Raji (cell line): ENCODE data around the gene PYGO1.
A peak's percentile ranks its signal among the peaks of the same experiment; 100 is the strongest.

ENCODE experiments used
- POLR2A ChIP-seq: IDR thresholded peaks from 2 replicates; pipeline ENCODE4 v1.6.1; 2011; ENCODE audit warnings: low read depth, low read length, control low read depth; ENCODE audit not compliant: insufficient read depth

PYGO1 gene, protein sequence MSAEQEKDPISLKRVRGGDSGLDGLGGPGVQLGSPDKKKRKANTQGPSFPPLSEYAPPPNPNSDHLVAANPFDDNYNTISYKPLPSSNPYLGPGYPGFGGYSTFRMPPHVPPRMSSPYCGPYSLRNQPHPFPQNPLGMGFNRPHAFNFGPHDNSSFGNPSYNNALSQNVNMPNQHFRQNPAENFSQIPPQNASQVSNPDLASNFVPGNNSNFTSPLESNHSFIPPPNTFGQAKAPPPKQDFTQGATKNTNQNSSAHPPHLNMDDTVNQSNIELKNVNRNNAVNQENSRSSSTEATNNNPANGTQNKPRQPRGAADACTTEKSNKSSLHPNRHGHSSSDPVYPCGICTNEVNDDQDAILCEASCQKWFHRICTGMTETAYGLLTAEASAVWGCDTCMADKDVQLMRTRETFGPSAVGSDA

DNA sequence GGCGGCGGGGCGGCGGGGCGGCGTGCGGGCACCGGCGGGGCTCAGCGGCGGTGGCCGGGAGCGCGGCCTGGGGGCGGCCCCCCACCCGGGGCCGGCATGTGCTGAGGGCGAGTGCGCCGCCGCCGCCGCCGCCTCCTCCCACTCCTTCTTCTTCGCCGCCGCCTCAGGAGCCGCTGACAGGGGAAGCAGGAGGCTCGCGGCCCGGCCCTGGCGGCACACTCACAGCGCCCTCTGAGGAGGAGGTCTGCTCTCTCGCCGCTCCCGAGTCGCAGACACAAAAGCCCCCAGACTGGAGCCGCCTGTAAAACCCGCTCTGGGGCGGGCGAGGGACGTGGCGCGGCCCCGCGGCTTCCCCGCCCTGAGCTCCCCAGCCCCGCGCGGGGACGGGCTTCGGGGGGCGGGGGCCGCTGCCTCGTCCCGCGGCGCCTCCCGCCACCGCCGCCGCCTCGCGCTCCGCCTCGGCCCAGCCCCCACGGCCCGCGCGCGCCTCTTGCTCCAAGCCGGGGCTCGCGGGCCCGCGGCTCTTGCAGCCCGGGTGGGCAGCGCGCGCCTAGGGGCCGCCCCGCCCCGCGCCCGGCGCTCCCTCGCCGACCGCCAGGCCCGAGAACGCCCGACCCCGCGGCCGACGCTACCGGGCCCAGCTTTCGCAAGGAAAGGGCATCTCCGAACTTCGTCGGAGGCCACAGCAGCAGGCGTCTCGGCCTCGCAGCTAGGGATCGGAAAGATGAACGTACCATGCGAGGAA lies at the start of gene PYGO1:
Gene PYGO1 (minus strand): TSS at position 276 of the 745 bp plus-strand sequence. CDS start 462 bp downstream, outside the sequence.
- 0 out of 2 replicates have a peak, but pooled peaks have one; percentile 7 for TF ChIP-seq POLR2A

GRCh38 chr15:55637086-55637485 lies 48.9 kb upstream of the PYGO1 start:
- TF ChIP-seq POLR2A = no peak

- TF ChIP-seq POLR2A = no peak
These were observed 45.6 kb upstream of the PYGO1 start for GRCh38 chr15:55633731-55634130.

GRCh38 chr15:55632434-55632833 lies 44.3 kb upstream of the PYGO1 start:
- TF ChIP-seq POLR2A = no peak

GRCh38 chr15:55630858-55631257 lies 42.7 kb upstream of the PYGO1 start:
- TF ChIP-seq POLR2A = no peak

- TF ChIP-seq POLR2A = no peak
These were observed 40.2 kb upstream of the PYGO1 start for GRCh38 chr15:55628369-55628730.

- TF ChIP-seq POLR2A = no peak
These were observed 39.7 kb upstream of the PYGO1 start for GRCh38 chr15:55627730-55628368.

DNA sequence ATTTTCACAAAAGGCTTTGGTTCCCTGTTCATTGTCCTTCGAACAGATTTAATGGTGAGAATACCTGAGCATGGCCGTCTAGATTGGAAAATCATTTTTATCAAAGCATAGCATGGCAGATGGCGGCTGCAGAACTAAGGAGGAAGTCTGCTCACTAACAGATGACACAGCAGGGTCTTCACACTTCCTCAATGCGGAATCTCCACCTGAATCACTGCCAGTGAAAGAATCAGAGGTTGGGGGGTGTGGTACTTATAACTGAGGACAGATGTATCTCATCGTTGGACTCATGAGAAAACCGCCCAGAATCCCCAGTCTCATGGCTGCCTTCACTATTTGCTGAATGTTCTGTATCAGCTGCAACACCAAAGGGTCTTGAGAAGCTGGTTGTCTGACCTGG lies 31.6 kb upstream of the PYGO1 start:
- no peak for TF ChIP-seq POLR2A

DNA sequence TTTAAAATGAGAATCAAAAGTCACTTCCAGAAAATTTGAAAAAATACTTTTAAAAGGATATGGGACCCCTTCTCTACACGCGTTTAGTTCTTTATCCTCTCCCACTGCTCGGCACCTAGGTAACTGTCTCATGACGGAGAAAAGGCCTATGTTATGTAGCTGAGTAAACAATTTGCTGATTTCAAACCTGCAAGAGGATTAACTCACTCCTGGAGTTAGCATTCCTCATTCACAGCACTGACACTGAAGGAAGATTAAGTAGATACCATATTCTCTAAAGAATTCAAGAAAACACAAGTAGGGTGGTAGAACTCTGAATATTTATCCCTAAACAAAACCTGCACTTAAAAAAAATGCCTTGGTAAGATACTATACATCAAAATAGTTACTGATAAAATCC lies 30.2 kb upstream of the PYGO1 start:
- TF ChIP-seq POLR2A = no peak

DNA sequence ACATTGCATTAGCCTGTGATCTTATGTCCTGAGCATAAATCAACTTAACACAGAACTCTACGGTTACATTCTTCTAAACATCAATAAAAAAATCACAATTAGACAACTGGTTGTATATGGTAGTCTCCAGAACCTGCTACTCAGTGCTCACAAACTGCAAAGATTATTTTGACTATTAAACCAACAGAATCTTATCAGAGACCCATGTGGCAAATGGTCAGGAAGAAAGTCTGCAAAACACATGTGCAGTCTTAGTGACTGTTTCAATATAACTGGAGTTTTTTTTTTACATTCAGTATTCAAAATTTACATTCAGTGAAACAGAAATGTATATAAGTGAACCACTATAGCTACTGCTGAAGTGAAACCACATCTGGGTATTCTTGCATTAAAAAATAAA lies 27.3 kb upstream of the PYGO1 start:
- TF ChIP-seq POLR2A = no peak

DNA sequence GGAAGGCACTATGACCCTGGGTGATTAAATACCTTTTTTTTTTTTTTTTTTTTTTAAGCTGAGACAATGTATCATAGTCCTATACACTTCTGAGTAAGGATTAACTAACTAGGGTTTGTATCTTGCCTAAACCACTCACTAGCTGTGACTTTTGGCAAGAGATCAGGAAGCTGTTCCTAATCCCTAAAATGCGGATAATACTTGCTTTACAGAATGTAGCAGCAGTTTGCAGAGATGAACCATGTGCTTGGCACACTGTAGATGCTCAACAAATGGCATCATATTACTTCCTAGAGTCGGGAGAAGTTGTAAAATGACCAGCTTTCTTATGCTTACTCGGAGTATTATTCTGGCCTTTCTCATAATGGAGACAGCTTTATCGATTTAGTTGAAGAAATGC lies 25.6 kb upstream of the PYGO1 start:
- TF ChIP-seq POLR2A = no peak

GRCh38 chr15:55606214-55606613 lies 18.1 kb upstream of the PYGO1 start:
- TF ChIP-seq POLR2A = no peak

DNA sequence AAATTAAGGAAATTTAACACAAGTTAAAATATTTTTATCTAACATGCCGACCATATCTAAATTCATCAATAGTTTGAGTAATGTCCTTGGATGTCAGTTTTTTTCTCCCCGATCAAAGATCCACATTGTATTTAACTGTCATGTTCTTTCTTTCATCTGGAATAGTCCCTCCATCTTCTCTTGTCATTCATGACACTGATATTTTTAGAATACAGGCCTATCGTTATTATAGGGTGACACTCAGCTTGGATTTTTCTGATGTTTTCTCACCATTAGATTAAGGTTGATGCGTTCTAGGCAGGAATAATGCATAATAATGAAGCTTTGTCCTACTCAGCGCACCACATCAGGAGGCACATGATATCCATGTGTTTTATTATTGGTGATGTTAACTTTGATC lies 13.2 kb upstream of the PYGO1 start:
- no peak for TF ChIP-seq POLR2A

- no peak for TF ChIP-seq POLR2A
These were observed 11.3 kb upstream of the PYGO1 start for GRCh38 chr15:55599439-55599838.

- no peak for TF ChIP-seq POLR2A
These were observed 2.6 kb upstream of the PYGO1 start for GRCh38 chr15:55590788-55591187.

GRCh38 chr15:55589287-55589686 lies 1.1 kb upstream of the PYGO1 start:
- no peak for TF ChIP-seq POLR2A
